ENCODE results near the gene ADGRG6.

Gene ADGRG6

DNA sequence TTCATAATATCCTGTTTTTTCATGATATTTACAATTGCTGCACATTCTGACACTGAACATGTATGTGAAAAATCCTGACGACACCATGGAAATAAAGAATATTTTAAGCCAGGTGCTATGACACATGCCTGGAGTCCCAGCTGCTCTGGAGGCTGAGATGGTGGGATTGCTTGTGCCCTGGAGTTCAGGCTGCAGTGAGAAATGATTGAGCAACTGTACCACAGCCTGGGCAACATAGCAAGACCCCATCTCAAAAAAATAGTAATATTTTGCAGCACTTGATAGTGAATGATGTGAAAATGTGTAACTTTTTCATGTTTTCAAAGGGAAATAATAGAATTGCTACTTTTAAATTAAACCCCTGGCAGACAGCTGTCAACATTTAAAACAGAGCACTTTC is 137.1 kb downstream of the ADGRG6 start:
- ChIA-PET CTCF (interaction anchor here (0.6 kb wide), 1 partner anchor 8 kb away, joined by 3 read pairs; no protein-coding TSS in a partner anchor), POLR2A (no interaction called here)
- Histone ChIP-seq H3K27ac (ENCODE audit: extremely low read depth, low read depth, low read length) (no peak overlapping the region), H3K9me3 (ENCODE audit: control insufficient read depth, insufficient read depth, low read depth, low read length) (no peaks in the 10 kb centered on the region), H3K36me3 (ENCODE audit: control insufficient read depth in 2 of 2, insufficient read depth in 1 of 2, low read length in 2 of 2) (no peaks in the 10 kb centered on the region), H3K4me3 (ENCODE audit: low read depth, low read length) (no peak overlapping the region), H3K4me1 (ENCODE audit: control insufficient read depth, insufficient read depth, low read length) (no peaks in the 10 kb centered on the region)
- TF ChIP-seq ZNF121 (tag by site-specific recombination; IDR thresholded peaks at IDR 0.05) (peak; percentile 56; the same call in 1 of the 2 replicates), ZNF239 (tag by site-specific recombination; IDR thresholded peaks at IDR 0.05) (no peak)

DNA sequence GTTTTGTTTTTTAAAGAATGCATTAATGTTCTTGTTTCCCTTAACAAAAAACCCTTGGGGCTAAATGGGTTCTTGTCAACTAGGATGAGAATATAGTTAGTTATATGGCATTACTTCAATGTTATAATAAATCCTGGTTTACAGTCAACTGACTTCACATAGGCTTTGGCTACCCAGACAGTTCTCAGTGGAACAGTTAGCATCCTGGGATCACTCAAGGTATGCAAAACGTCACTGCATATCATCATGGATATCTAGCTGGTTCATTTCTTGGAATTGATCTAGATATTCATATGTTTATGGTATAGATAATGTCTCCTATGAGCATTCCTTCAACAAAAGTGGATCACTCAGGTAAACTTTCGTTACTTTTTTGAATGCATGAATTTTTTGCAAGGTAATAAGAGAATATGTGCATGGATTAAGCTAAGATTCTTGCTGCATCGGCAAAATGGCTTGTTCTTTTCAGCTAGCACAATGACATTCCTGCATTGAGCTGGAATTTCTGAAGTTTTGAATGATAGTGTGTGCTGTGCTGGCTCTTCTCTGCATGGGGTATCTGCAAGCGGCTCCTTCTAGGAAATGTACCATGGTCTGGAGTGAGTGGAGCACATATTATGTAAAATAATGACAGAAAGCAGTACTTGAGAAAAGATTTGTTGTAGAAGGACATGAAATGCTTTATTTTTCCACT is 138.9 kb downstream of the ADGRG6 start:
- ChIA-PET POLR2A (no interaction called here), CTCF (interaction anchor here (1.5 kb wide), 1 partner anchor 34 kb away, joined by 3 read pairs; no protein-coding TSS in a partner anchor)
- Histone ChIP-seq H3K36me3 (ENCODE audit: control insufficient read depth in 2 of 2, insufficient read depth in 1 of 2, low read length in 2 of 2) (no peaks in the 10 kb centered on the region), H3K27ac (ENCODE audit: extremely low read depth, low read depth, low read length) (no peak overlapping the region), H3K9me3 (ENCODE audit: control insufficient read depth, insufficient read depth, low read depth, low read length) (no peaks in the 10 kb centered on the region), H3K4me3 (ENCODE audit: low read depth, low read length) (no peak overlapping the region), H3K4me1 (ENCODE audit: control insufficient read depth, insufficient read depth, low read length) (0 out of 2 replicates have a peak, but pooled peaks cover 3% of the 10 kb centered on the region)
- TF ChIP-seq HOXA7 (CRISPR knock-in tag; IDR thresholded peaks at IDR 0.05; ENCODE audit: borderline replicate concordance) (no peak), ZNF26 (tag by site-specific recombination; IDR thresholded peaks at IDR 0.05) (no peak), ZNF785 (tag by site-specific recombination; IDR thresholded peaks at IDR 0.05) (no peak), GLI4 (tag by site-specific recombination; IDR thresholded peaks at IDR 0.05) (no peak), ZNF223 (tag by site-specific recombination; IDR thresholded peaks at IDR 0.05) (no peak), ZNF211 (tag by site-specific recombination; IDR thresholded peaks at IDR 0.05; ENCODE audit: low read depth) (no peak), KLF16 (tag by site-specific recombination; IDR thresholded peaks at IDR 0.05) (no peak), ZNF571 (tag by site-specific recombination; IDR thresholded peaks at IDR 0.05) (no peak)
- TF ChIP-seq, protein P1, sequence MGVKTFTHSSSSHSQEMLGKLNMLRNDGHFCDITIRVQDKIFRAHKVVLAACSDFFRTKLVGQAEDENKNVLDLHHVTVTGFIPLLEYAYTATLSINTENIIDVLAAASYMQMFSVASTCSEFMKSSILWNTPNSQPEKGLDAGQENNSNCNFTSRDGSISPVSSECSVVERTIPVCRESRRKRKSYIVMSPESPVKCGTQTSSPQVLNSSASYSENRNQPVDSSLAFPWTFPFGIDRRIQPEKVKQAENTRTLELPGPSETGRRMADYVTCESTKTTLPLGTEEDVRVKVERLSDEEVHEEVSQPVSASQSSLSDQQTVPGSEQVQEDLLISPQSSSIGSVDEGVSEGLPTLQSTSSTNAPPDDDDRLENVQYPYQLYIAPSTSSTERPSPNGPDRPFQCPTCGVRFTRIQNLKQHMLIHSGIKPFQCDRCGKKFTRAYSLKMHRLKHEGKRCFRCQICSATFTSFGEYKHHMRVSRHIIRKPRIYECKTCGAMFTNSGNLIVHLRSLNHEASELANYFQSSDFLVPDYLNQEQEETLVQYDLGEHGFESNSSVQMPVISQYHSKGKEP (tag by site-specific recombination; IDR thresholded peaks at IDR 0.05), result no peak

- ChIA-PET POLR2A (no interaction called here), CTCF (interaction anchor here (0.7 to 1.5 kb wide), 2 partner anchors 33 to 88 kb away, joined by 3 read pairs; no protein-coding TSS in a partner anchor)
- Histone ChIP-seq H3K4me3 (ENCODE audit: low read depth, low read length) (no peak overlapping the region), H3K36me3 (ENCODE audit: control insufficient read depth in 2 of 2, insufficient read depth in 1 of 2, low read length in 2 of 2) (no peaks in the 10 kb centered on the region), H3K4me1 (ENCODE audit: control insufficient read depth, insufficient read depth, low read length) (0 out of 2 replicates have a peak, but pooled peaks cover 3% of the 10 kb centered on the region), H3K9me3 (ENCODE audit: control insufficient read depth, insufficient read depth, low read depth, low read length) (no peaks in the 10 kb centered on the region), H3K27ac (ENCODE audit: extremely low read depth, low read depth, low read length) (no peak overlapping the region)
- TF ChIP-seq ZNF211 (tag by site-specific recombination; IDR thresholded peaks at IDR 0.05; ENCODE audit: low read depth), result no peak
- TF ChIP-seq, protein P2, sequence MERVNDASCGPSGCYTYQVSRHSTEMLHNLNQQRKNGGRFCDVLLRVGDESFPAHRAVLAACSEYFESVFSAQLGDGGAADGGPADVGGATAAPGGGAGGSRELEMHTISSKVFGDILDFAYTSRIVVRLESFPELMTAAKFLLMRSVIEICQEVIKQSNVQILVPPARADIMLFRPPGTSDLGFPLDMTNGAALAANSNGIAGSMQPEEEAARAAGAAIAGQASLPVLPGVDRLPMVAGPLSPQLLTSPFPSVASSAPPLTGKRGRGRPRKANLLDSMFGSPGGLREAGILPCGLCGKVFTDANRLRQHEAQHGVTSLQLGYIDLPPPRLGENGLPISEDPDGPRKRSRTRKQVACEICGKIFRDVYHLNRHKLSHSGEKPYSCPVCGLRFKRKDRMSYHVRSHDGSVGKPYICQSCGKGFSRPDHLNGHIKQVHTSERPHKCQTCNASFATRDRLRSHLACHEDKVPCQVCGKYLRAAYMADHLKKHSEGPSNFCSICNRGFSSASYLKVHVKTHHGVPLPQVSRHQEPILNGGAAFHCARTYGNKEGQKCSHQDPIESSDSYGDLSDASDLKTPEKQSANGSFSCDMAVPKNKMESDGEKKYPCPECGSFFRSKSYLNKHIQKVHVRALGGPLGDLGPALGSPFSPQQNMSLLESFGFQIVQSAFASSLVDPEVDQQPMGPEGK (tag by site-specific recombination; IDR thresholded peaks at IDR 0.05), result no peak
Measured at GRCh38 chr6:142441716-142442115, 139.9 kb downstream of the ADGRG6 start.
